HFFc6 (cell line): Measurements from ENCODE around the gene SEMA3B. TPM values are rescaled to one million over a fixed set of nuclear protein-coding genes. Genes with fewer than 3 reads are reported as not detected.
A peak's percentile ranks its signal among the peaks of the same experiment; 100 is the strongest.

Experiments used
- DNase-seq: peaks from one replicate; pipeline ENCODE4 v3.0.0-alpha.2; 2018
- H3K27ac Mint-ChIP-seq: 2 replicates; pipeline ENCODE4 v1.8.0; 2020; ENCODE audit warnings: mild to moderate bottlenecking, mixed read lengths
- H3K27me3 Mint-ChIP-seq: 2 replicates; pipeline ENCODE4 v1.8.0; 2021; ENCODE audit warnings: mild to moderate bottlenecking, moderate library complexity, mixed read lengths; ENCODE audit not compliant: insufficient read depth
- H3K36me3 Mint-ChIP-seq: 2 replicates; pipeline ENCODE4 v1.8.0; 2021; ENCODE audit warnings: low read depth, mixed read lengths
- H3K4me1 Mint-ChIP-seq: 2 replicates; pipeline ENCODE4 v1.8.0; 2020; ENCODE audit warnings: low read depth, mixed read lengths
- H3K4me3 Mint-ChIP-seq: 2 replicates; pipeline ENCODE4 v1.8.0; 2020; ENCODE audit warnings: mild to moderate bottlenecking, moderate library complexity, mixed read lengths
- H3K9me3 Mint-ChIP-seq: 2 replicates; pipeline ENCODE4 v1.8.0; 2020; ENCODE audit warnings: mild to moderate bottlenecking, mixed read lengths
- total RNA-seq, 6 experiments: library from RNA; stranded (reverse); fragmentation: NEBNext Ultra II Directional; extraction: Animal tissue kit (Norgen Biotek cat#: 25700); gene quantifications; 2 replicates in 1 of 6; 3 replicates in 5 of 6; pipeline ENCODE4 v1.2.3, GENCODE V29; 2021
- TF ChIP-seq, protein P1 (sequence below): fragments of 200-600 bp; sonication (generic); IDR thresholded peaks from 2 replicates; pipeline ENCODE4 v1.5.0; 2021; ENCODE audit warnings: antibody characterized with exemption, mild to moderate bottlenecking

Gene SEMA3B
- total RNA-seq, 6 experiments from 2014 or later, result 14.5 to 26.6 (median 24.7) TPM

DNA sequence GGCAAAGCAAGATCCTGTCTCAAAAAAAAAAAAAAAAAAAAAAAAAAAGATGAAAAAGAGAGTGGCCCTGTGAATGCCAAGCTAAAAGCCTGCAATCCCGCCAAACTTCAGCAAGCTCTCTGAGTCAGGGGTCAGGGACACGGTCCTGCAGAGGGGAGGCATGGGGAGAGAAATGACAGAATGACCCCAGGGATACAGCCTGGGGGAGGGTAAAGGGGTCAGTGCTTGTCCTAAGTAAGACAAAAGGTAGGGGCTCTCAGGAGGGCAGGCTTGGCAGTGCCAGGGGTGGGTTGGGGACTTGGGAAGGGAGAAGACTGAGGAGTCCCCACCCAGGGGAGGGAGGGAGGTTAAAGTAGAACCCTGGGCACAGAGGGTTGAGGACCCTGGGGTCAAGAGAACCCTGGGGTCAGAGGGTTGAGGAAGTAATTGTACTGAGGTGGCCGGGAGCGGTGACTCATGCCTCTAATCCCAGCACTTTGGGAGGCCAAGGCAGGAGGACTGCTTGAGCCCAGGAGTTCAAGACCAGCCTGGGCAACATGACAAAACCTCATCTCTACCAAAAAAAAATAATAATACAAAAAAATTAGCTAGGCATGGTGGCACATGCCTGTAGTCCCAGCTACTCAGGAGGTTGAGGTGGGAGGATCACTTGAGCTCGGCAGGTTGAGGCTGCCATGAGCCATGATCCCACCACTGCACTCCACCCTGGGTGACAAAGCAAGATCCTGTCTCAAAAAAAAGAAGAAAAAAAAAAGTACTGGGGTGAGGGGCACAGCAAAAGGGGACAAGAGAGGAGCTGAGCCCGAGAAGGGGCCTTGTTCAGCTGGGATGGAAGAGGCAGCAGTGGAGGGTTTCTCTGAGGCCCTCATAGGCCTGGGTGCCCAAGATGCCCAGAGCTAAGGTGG lies 5.2 kb upstream of the SEMA3B start:
- TF ChIP-seq, protein P1, sequence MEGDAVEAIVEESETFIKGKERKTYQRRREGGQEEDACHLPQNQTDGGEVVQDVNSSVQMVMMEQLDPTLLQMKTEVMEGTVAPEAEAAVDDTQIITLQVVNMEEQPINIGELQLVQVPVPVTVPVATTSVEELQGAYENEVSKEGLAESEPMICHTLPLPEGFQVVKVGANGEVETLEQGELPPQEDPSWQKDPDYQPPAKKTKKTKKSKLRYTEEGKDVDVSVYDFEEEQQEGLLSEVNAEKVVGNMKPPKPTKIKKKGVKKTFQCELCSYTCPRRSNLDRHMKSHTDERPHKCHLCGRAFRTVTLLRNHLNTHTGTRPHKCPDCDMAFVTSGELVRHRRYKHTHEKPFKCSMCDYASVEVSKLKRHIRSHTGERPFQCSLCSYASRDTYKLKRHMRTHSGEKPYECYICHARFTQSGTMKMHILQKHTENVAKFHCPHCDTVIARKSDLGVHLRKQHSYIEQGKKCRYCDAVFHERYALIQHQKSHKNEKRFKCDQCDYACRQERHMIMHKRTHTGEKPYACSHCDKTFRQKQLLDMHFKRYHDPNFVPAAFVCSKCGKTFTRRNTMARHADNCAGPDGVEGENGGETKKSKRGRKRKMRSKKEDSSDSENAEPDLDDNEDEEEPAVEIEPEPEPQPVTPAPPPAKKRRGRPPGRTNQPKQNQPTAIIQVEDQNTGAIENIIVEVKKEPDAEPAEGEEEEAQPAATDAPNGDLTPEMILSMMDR, result no peak
- DNase-seq, result no peak
- H3K27ac Mint-ChIP-seq, result peak overlapping the region; percentile 90
- no peaks in the 10 kb centered on the region for H3K36me3 Mint-ChIP-seq
- H3K4me1 Mint-ChIP-seq, result peaks cover 52% of the 10 kb centered on the region
- H3K4me3 Mint-ChIP-seq, result peak overlapping the region; percentile 12; the same call in 1 of the 2 replicates
- H3K9me3 Mint-ChIP-seq, result no peaks in the 10 kb centered on the region
- peaks cover 12% of the 10 kb centered on the region for H3K27me3 Mint-ChIP-seq

GRCh38 chr3:50264383-50264963 lies 4.5 kb upstream of the SEMA3B start:
- peaks cover 58% of the 10 kb centered on the region for H3K4me1 Mint-ChIP-seq
- H3K27ac Mint-ChIP-seq, result peak overlapping the region; percentile 90
- peak; percentile 82 for DNase-seq
- H3K4me3 Mint-ChIP-seq, result peak overlapping the region; percentile 12; the same call in 1 of the 2 replicates
- no peaks in the 10 kb centered on the region for H3K9me3 Mint-ChIP-seq
- peaks cover 12% of the 10 kb centered on the region for H3K27me3 Mint-ChIP-seq
- TF ChIP-seq, protein P1, result peak; percentile 20
- no peaks in the 10 kb centered on the region for H3K36me3 Mint-ChIP-seq

DNA sequence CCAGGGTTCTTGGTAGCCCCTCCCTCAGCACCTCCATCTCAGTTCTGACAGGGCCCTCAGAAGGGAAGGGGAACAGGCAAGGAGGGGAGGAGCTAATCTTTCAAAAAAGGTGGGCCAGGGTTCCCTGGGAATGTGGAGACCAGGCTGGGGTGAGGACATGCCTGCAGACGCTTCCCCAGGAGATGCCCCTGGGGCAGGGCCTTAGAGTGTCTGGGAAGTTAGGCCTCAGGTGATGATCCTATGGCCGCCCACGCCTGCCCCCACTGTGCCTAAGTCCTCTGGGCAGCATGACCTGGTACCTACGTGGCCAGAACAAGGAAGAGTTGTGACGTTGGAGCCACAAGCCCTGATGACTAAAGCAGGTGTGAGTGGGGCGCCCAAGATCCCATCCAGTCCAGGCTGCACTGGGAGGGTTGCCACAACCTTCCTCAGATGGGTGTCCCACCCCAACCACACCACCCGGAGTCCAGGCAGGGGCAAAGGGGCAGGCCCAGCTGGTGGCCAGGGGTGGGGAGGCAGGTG lies 3.9 kb upstream of the SEMA3B start:
- peaks cover 60% of the 10 kb centered on the region for H3K4me1 Mint-ChIP-seq
- H3K4me3 Mint-ChIP-seq, result peak overlapping the region; percentile 42; the same call in 1 of the 2 replicates
- DNase-seq, result peak; percentile 15
- no peaks in the 10 kb centered on the region for H3K36me3 Mint-ChIP-seq
- peak overlapping the region; percentile 90 for H3K27ac Mint-ChIP-seq
- H3K27me3 Mint-ChIP-seq, result peaks cover 12% of the 10 kb centered on the region
- H3K9me3 Mint-ChIP-seq, result no peaks in the 10 kb centered on the region
- TF ChIP-seq, protein P1, result no peak

- peaks cover 65% of the 10 kb centered on the region for H3K4me1 Mint-ChIP-seq
- peak overlapping the region; percentile 80 for H3K27ac Mint-ChIP-seq
- TF ChIP-seq, protein P1, result no peak
Observed at GRCh38 chr3:50265571-50265970, 3.4 kb upstream of the SEMA3B start.

DNA sequence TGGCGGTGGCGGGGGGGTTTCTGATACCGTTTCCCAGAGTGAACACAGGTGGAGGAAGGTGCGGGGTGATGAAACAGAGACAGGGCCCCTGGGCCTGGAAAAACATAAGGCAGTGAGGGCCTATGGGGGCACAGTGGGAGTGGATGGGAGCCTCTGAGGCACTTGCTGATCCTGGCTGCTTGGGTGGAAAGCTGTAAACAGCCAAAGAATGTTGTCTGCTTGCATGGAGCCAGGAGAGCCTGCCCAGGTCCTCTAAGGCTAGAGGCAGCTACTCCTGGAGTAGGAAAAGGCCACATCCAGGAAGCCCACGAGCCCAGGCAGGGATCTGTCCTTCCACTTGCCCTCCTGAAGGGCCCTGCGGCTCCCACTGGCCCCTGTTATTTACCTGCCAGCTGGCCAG lies 2.9 kb upstream of the SEMA3B start:
- TF ChIP-seq, protein P1, result no peak
- peak overlapping the region; percentile 80 for H3K27ac Mint-ChIP-seq
- H3K4me1 Mint-ChIP-seq, result peaks cover 70% of the 10 kb centered on the region
- peaks cover 12% of the 10 kb centered on the region for H3K27me3 Mint-ChIP-seq
- H3K4me3 Mint-ChIP-seq, result peak overlapping the region; percentile 25; the same call in 1 of the 2 replicates
- H3K36me3 Mint-ChIP-seq, result no peaks in the 10 kb centered on the region
- no peaks in the 10 kb centered on the region for H3K9me3 Mint-ChIP-seq
- DNase-seq, result no peak

More at GRCh38 chr3:50265571-50265970, 3.4 kb upstream of the SEMA3B start:
- peak overlapping the region; percentile 25; the same call in 1 of the 2 replicates for H3K4me3 Mint-ChIP-seq
- no peak for DNase-seq
- H3K9me3 Mint-ChIP-seq, result no peaks in the 10 kb centered on the region
- H3K27me3 Mint-ChIP-seq, result peaks cover 12% of the 10 kb centered on the region
- no peaks in the 10 kb centered on the region for H3K36me3 Mint-ChIP-seq
